ENCODE results near the gene INSIG2.

Gene INSIG2

GRCh38 chr2:118124288-118124891 is 36.1 kb downstream of the INSIG2 start:
- in situ Hi-C loops (cut with MboI; ENCODE audit: low sequenced_read_pairs), result no loop called here

DNA sequence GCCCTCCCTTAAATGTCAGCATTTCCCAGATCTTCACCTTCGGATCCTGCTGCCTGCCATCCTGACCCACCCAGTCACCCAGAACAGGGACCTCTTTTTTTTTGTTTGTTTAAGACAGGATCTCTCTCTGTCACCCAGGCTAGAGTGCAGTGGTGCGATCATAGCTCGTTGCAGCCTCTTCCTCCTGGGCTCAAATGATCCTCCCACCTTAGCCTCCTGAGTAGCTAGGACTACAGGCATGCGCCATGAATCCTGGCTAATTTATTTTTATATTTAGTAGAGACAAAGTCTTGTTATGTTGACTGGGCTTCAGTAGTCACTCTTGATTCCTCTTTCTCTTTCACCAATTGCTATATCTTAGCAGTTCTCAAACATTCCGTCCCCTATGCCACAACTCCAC is 39.0 kb downstream of the INSIG2 start:
- in situ Hi-C loops (cut with MboI; ENCODE audit: low sequenced_read_pairs), result no loop called here

DNA sequence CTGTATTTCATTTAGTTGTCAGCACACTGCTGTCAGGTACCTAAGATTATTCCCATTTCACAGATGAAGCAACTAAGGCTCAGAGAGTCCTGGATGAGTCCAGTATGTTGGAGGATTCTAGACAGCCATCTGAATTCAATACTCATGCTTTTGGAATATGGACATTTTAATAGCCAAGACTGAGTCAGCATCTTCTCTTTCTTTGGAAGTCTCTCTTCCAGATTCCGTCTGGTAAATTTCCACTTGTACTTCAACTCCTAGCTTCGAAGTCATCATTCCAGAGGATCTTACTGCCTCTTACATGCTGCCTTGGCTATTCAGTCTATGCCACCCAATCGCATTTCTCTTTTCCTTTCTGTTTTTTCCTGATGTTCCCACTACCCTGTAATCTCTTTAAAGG is 40.6 kb downstream of the INSIG2 start:
- in situ Hi-C loops (cut with MboI; ENCODE audit: low sequenced_read_pairs), result no loop called here

DNA sequence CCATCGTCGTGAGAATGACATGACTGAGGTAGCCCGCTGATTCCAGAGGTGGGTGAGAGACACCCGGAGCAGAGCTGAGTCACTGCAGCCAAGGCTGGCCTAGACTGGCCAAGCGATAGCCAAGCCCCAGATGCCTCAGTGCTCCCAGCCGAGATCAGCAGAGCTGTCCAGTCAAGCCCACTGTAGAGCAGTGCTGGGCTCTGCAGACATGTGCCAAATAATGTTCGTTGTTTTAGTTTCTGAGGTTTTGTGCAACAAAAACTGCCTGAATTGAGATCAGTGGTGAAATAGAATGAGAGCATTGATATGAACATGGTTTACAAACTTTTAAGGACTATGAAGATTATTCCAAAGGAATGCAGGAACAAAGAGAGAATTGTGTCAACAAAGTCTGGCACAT is 42.1 kb downstream of the INSIG2 start:
- in situ Hi-C loops (cut with MboI; ENCODE audit: low sequenced_read_pairs), result no loop called here

DNA sequence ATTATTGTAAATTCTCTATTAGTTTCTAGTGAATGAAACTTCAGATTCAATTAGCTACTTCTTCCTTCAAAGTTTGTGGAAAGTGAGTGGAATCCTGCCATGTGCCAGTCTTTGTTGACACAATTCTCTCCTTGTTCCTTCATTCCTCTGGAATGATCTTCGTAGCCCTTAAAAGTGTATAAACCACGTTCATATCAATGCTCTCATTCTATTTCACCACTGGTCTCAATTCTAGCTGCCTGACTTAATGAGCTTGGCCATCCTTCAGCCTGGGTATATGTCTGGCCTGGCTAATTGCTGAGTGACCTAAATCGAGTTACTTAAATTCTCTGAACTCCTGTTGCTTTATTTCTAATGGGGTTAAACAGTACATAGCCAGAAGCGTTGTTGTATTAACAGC is 43.5 kb downstream of the INSIG2 start:
- in situ Hi-C loops (cut with MboI; ENCODE audit: low sequenced_read_pairs), result no loop called here

DNA sequence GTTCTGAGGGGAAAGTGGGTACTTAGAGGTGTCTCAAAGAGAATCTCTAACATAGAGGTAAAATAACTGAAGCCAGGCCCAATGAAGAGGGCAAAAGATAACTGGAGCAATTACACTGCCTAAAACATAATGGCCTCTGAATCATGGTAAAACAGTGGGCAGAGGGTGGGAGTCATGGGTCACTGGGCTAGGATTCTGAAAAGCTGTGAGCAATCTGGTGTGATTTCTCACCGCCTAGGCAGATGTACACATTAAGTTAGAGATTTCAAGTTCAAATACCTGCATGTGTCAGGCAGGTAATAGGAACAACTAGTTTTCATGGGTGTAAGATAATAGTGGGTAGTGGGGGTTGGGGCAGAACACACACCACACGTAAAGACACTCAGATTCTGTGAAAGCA is 45.6 kb downstream of the INSIG2 start:
- in situ Hi-C loops (cut with MboI; ENCODE audit: low sequenced_read_pairs), result no loop called here

- in situ Hi-C loops (cut with MboI; ENCODE audit: low sequenced_read_pairs), result no loop called here
Measured at GRCh38 chr2:118134650-118135049, 46.4 kb downstream of the INSIG2 start.

- in situ Hi-C loops (cut with MboI; ENCODE audit: low sequenced_read_pairs), result no loop called here
Measured at GRCh38 chr2:118145207-118145606, 56.9 kb downstream of the INSIG2 start.

DNA sequence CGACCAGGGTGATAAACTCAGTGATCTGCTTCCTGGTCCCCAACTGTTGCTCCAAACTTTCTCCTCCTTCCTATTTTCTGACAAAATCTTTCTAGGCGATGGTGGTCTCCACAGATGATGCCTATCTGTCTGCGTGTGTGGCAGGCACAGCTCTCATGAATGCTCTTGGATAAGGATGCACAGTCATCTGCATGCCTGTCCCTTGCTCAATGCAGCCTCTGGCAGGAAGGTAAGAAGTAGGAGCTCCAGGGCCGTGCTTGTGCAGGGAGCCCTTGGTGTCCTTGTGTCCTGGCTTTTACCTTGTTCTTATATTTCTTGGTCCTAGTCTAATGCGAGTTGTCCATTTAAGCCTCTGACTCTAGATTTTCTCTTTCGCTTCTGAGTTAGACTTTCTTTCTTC is 57.5 kb downstream of the INSIG2 start:
- in situ Hi-C loops (cut with MboI; ENCODE audit: low sequenced_read_pairs), result no loop called here

DNA sequence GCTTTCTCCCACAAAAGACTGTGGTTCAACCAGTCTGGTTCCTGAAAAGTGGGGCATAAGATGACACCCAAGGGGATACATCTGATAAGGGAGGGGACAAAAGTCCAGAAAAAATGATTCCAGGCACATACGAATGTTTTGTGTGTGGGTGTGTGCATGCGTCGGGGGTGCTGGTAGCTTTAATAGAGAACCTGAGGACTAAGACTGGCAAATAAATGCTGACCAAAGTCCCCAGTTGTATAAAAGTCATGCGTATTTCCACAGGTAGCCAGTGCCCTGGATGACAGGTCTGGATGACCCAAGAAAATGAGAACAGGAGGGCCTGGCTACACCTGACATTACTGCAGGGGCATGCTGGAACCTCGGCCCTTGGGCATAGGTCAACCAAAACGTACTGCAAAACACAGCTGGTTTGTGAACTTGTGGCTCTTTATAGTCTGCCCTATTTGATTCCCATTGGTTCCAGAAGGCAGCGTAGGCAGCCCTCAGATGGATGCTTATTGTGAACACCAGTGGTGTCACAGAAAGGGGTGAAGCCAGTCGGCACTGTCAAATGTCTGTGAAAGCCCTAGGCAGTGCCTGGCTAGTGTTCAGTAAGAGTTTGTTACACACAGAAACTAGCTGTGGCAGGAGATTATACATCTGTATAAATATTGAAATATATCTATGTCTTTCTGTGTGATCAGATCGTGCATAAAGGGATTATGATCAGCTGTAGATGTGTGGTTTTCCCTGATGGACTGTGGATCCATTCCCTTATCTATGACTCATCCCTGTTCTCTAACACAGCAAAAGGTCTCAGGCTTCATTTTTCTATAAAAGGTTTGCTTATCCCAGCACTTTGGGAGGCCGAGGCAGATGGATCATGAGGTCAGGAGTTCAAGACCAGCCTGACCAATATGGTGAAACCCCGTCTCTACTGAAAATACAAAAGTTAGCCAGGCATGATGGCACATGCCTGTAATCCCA is 58.3 kb downstream of the INSIG2 start:
- in situ Hi-C loops (cut with MboI; ENCODE audit: low sequenced_read_pairs), result no loop called here

- in situ Hi-C loops (cut with MboI; ENCODE audit: low sequenced_read_pairs), result no loop called here
Measured at GRCh38 chr2:118148133-118148532, 59.9 kb downstream of the INSIG2 start.

- in situ Hi-C loops (cut with MboI; ENCODE audit: low sequenced_read_pairs), result no loop called here
Measured at GRCh38 chr2:118148809-118149208, 60.5 kb downstream of the INSIG2 start.

- in situ Hi-C loops (cut with MboI; ENCODE audit: low sequenced_read_pairs), result no loop called here
Measured at GRCh38 chr2:118150294-118150693, 62.0 kb downstream of the INSIG2 start.

- in situ Hi-C loops (cut with MboI; ENCODE audit: low sequenced_read_pairs), result no loop called here
Measured at GRCh38 chr2:118151831-118152230, 63.6 kb downstream of the INSIG2 start.

- in situ Hi-C loops (cut with MboI; ENCODE audit: low sequenced_read_pairs), result no loop called here
Measured at GRCh38 chr2:118153433-118153832, 65.2 kb downstream of the INSIG2 start.

DNA sequence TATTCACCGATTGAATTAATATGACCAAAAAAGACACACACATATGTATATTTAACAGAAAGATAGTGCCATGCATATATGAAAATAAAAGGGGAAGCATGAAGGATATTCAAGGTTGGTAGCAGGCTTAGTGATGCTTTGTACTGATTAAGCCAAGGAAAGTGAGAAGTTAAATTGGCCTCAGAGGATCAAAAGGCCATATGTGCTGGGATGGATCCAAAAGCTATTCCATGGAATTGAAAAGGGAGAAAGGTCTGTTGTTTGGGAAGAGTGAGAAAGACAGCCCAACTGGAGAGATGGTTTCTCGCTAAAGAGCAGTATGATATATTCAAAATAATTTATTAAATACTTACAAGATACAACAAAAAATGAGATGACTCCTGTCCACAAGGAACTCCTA is 65.9 kb downstream of the INSIG2 start:
- in situ Hi-C loops (cut with MboI; ENCODE audit: low sequenced_read_pairs), result no loop called here
